ENCODE measurements around the gene BRK1.

The BRK1 gene

DNA sequence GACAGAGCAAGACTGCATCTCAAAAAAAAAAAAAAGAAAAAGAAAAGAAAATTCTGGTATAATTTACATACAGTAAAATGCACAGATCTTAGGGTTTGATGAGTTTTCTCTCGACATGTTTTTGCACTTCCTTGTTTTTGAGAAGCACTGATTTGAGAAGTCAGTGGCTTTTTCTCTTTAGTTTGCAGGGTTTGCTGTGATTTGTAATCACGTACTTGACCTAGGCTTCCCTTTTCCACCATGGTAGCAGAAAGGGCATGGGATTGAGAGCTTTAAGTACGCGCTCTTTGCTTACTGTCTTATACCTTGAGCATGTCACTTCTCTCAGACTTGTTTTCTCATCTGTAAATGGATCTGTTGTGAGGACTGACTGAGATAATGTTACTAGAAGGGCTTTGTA lies 30.2 kb downstream of the BRK1 start:
- in situ Hi-C loops (cut with MboI; ENCODE audit: low sequenced_read_pairs, unreplicated experiment): no loop called here
- DNase-seq (ENCODE audit: low spot score): no peak
- TF ChIP-seq, protein P1, sequence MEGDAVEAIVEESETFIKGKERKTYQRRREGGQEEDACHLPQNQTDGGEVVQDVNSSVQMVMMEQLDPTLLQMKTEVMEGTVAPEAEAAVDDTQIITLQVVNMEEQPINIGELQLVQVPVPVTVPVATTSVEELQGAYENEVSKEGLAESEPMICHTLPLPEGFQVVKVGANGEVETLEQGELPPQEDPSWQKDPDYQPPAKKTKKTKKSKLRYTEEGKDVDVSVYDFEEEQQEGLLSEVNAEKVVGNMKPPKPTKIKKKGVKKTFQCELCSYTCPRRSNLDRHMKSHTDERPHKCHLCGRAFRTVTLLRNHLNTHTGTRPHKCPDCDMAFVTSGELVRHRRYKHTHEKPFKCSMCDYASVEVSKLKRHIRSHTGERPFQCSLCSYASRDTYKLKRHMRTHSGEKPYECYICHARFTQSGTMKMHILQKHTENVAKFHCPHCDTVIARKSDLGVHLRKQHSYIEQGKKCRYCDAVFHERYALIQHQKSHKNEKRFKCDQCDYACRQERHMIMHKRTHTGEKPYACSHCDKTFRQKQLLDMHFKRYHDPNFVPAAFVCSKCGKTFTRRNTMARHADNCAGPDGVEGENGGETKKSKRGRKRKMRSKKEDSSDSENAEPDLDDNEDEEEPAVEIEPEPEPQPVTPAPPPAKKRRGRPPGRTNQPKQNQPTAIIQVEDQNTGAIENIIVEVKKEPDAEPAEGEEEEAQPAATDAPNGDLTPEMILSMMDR (IDR thresholded peaks at IDR 0.05; ENCODE audit: borderline replicate concordance, control extremely low read depth, extremely low read depth, insufficient read depth, missing control alignments): no peak

DNA sequence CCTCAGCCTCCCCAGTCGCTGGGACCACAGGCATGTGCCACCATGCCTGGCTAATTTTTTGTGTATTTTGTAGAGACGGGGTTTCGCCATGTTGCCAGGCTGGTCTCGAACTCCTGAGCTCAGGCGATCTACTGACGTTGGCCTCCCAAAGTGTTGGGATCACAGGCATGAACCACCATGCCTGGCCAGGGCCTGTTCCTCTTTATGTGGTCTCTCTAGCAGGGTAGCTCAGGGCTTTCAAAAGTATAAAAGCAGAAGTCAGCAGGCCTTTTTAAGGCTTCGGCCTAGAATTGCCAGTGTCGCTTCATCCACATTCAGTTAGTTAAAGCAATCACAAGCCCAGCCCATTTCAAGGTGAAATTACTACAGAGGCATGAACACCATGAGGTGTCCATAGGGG lies 33.8 kb downstream of the BRK1 start:
- no peak for DNase-seq (ENCODE audit: low spot score)
- TF ChIP-seq, protein P1 (IDR thresholded peaks at IDR 0.05; ENCODE audit: borderline replicate concordance, control extremely low read depth, extremely low read depth, insufficient read depth, missing control alignments): no peak

DNA sequence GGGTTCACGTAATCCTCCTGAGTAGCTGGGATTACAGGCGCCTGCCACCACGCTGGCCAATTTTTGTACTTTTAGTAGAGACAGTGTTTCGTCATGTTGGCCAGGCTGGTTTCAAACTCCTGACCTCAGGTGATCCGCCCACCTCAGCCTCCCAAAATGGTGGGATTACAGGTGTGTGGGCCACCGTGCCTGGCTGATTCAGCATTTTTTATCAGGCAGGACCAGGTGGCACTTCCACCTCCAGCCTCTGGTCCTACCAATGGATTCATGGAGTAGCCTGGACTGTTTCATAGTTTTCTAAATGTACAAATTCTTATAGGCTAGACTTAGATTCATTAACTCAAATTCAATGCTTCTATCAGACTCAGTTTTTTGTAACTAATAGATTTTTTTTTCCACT lies 35.5 kb downstream of the BRK1 start:
- in situ Hi-C loops (cut with MboI; ENCODE audit: low sequenced_read_pairs, unreplicated experiment): no loop called here
- TF ChIP-seq, protein P1 (IDR thresholded peaks at IDR 0.05; ENCODE audit: borderline replicate concordance, control extremely low read depth, extremely low read depth, insufficient read depth, missing control alignments): no peak
- no peak for DNase-seq (ENCODE audit: low spot score)

More for the DNA sequence above, 33.8 kb downstream of the BRK1 start:
- in situ Hi-C loops (cut with MboI; ENCODE audit: low sequenced_read_pairs, unreplicated experiment): no loop called here

DNA sequence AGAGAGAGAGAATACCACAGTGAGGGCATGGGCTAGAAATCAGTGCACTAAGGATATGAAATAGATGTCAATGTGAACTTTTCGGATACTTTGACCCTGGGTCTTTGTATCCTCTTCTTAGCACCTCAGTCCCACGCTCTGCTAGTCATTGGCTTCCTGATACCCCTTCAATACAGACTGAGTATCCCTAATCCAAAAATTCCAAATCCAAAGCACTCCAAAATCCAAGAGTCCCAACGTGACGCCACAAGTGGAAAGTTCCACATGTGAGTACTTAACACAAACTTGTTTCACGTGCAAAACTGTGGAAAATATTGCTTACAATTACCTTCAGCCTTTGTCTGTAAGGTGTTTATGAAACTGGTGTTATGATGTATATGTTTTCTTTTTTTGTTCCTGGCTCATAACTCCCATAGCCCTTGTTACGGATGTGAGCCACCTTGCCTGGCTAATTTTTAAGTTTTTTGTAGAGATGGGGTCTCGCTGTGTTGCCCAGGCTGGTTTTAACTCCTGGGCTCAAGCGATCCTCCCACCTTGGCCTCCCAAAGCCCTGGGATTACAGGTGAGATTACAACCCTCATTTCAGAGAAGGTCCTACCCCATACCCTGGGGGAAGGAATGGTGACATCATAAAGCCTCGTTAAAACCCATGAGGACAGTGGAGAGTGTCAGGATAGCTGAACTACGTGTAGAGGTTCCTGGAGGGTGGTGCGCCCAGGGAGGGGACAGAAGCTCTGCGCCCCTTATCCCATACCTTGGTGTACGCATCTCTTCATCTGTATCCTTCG lies 39.1 kb downstream of the BRK1 start:
- no peak for DNase-seq (ENCODE audit: low spot score)
- in situ Hi-C loops (cut with MboI; ENCODE audit: low sequenced_read_pairs, unreplicated experiment): no loop called here
- TF ChIP-seq, protein P1 (IDR thresholded peaks at IDR 0.05; ENCODE audit: borderline replicate concordance, control extremely low read depth, extremely low read depth, insufficient read depth, missing control alignments): no peak

DNA sequence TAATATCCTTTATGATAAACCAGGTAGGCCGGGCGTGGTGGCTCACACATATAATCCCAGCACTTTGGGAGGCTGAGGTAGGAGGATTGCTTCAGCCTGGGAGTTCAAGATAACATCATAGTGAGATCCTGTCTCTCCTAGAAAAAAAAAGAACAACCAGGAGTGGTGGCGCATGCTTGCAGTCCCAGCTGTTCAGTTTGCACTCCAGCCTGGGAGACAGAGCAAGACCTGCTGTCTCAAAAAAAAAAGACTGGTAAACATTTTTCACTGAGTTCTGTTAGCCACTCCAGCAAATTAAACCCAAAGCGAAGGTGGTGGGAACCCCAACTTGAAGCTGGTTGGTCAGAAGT lies 39.6 kb downstream of the BRK1 start:
- TF ChIP-seq, protein P1 (IDR thresholded peaks at IDR 0.05; ENCODE audit: borderline replicate concordance, control extremely low read depth, extremely low read depth, insufficient read depth, missing control alignments): no peak
- in situ Hi-C loops (cut with MboI; ENCODE audit: low sequenced_read_pairs, unreplicated experiment): no loop called here
- DNase-seq (ENCODE audit: low spot score): no peak

DNA sequence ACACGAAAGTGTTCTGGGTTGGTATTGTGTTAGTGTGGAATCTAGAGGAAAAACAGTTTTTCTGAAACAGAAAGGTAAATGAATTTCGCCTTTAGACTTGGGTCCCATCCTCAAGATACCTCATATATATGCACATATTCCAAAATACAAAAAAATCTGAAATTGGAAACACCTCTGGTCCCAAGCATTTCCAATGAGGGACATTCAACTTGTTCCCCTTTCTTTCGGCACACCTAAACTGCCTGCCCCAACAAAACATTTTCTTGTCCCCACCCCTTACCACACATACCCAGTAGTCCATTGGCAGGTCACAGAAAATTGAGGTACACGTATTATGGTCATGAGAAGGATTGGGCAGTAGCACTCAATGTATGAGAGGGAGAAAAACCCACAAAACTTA lies 40.2 kb downstream of the BRK1 start:
- no peak for DNase-seq (ENCODE audit: low spot score)
- in situ Hi-C loops (cut with MboI; ENCODE audit: low sequenced_read_pairs, unreplicated experiment): no loop called here
- TF ChIP-seq, protein P1 (IDR thresholded peaks at IDR 0.05; ENCODE audit: borderline replicate concordance, control extremely low read depth, extremely low read depth, insufficient read depth, missing control alignments): no peak

All from GM13976 (cell line).